ENCODE results near the gene NPAS3.

Gene NPAS3

GRCh38 chr14:33814010-33814409 is 875.3 kb downstream of the NPAS3 start:
- DNase-seq = no peak

- no peak for DNase-seq
Observed at GRCh38 chr14:33833706-33834465, 895.2 kb downstream of the NPAS3 start.

GRCh38 chr14:33834466-33835260 is 896.0 kb downstream of the NPAS3 start:
- DNase-seq = no peak

- no peak for DNase-seq
Observed at GRCh38 chr14:33835261-33835655, 896.6 kb downstream of the NPAS3 start.

- DNase-seq = no peak
Observed at GRCh38 chr14:33835677-33836076, 897.0 kb downstream of the NPAS3 start.

GRCh38 chr14:33836203-33836899 is 897.7 kb downstream of the NPAS3 start:
- no peak for DNase-seq

GRCh38 chr14:33836900-33837577 is 898.4 kb downstream of the NPAS3 start:
- DNase-seq = no peak

GRCh38 chr14:33837943-33838683 is 899.4 kb downstream of the NPAS3 start:
- DNase-seq = no peak

- DNase-seq = peak; percentile 65
Observed at GRCh38 chr14:33839193-33840076, 900.8 kb downstream of the NPAS3 start.

GRCh38 chr14:33840797-33841196 is 902.1 kb downstream of the NPAS3 start:
- DNase-seq = no peak

GRCh38 chr14:33842299-33842698 is 903.6 kb downstream of the NPAS3 start:
- no peak for DNase-seq

- no peak for DNase-seq
Observed at GRCh38 chr14:33844118-33844517, 905.4 kb downstream of the NPAS3 start.

GRCh38 chr14:33846100-33846824 is 907.6 kb downstream of the NPAS3 start:
- no peak for DNase-seq

GRCh38 chr14:33847066-33847465 is 908.4 kb downstream of the NPAS3 start:
- DNase-seq = no peak

GRCh38 chr14:33848009-33848408 is 909.3 kb downstream of the NPAS3 start:
- DNase-seq = no peak

GRCh38 chr14:33848706-33849454 is 910.2 kb downstream of the NPAS3 start:
- peak; percentile 34 for DNase-seq

- no peak for DNase-seq
Observed at GRCh38 chr14:33849455-33849801, 910.7 kb downstream of the NPAS3 start.

- DNase-seq = no peak
Observed at GRCh38 chr14:33850826-33851225, 912.1 kb downstream of the NPAS3 start.

GRCh38 chr14:33851366-33851765 is 912.7 kb downstream of the NPAS3 start:
- DNase-seq = no peak

- no peak for DNase-seq
Observed at GRCh38 chr14:33851931-33852330, 913.3 kb downstream of the NPAS3 start.
